Measurements from ENCODE around the gene SSR1. TPM values are rescaled to one million over a fixed set of nuclear protein-coding genes. Genes with fewer than 3 reads are reported as not detected.
A peak's percentile ranks its signal among the peaks of the same experiment; 100 is the strongest.

Gene SSR1
- polyA plus RNA-seq, 1 donor, result 125 TPM

- peaks cover 60% of the 10 kb centered on the region for H3K36me3 ChIP-seq (ENCODE audit: control insufficient read depth, insufficient read depth, low read length)
- no peak overlapping the region for H3K27ac ChIP-seq (ENCODE audit: low read length)
- H3K27me3 ChIP-seq (ENCODE audit: control insufficient read depth, insufficient read depth, low read length), result no peaks in the 10 kb centered on the region
- no peak for DNase-seq
- H3K4me1 ChIP-seq (ENCODE audit: control insufficient read depth, insufficient read depth, low read length), result peaks cover 2% of the 10 kb centered on the region
- no peaks in the 10 kb centered on the region for H3K9me3 ChIP-seq (ENCODE audit: control insufficient read depth, low read depth, low read length)
- WGBS (ENCODE audit: insufficient coverage, low lambda C conversion rate), result no CpG with 5 or more reads among the region's 5 CpGs
- no peak overlapping the region for H3K4me3 ChIP-seq (ENCODE audit: low read length)
These were observed 5.5 kb downstream of the SSR1 start for GRCh38 chr6:7307533-7307932.

GRCh38 chr6:7304821-7305220 lies 8.2 kb downstream of the SSR1 start:
- Histone ChIP-seq H3K4me1 (ENCODE audit: control insufficient read depth, insufficient read depth, low read length) (no peaks in the 10 kb centered on the region), H3K4me3 (ENCODE audit: low read length) (no peak overlapping the region), H3K27ac (ENCODE audit: low read length) (no peak overlapping the region), H3K27me3 (ENCODE audit: control insufficient read depth, insufficient read depth, low read length) (no peaks in the 10 kb centered on the region), H3K36me3 (ENCODE audit: control insufficient read depth, insufficient read depth, low read length) (peaks cover 79% of the 10 kb centered on the region), H3K9me3 (ENCODE audit: control insufficient read depth, low read depth, low read length) (no peaks in the 10 kb centered on the region)
- 100% methylated on average over 1 of the region's 1 CpG for WGBS (ENCODE audit: insufficient coverage, low lambda C conversion rate)
- DNase-seq, result no peak

GRCh38 chr6:7301702-7302101 lies 11.3 kb downstream of the SSR1 start:
- Histone ChIP-seq H3K4me1 (ENCODE audit: control insufficient read depth, insufficient read depth, low read length) (no peaks in the 10 kb centered on the region), H3K9me3 (ENCODE audit: control insufficient read depth, low read depth, low read length) (no peaks in the 10 kb centered on the region), H3K27ac (ENCODE audit: low read length) (no peak overlapping the region), H3K27me3 (ENCODE audit: control insufficient read depth, insufficient read depth, low read length) (no peaks in the 10 kb centered on the region), H3K36me3 (ENCODE audit: control insufficient read depth, insufficient read depth, low read length) (peaks cover 75% of the 10 kb centered on the region), H3K4me3 (ENCODE audit: low read length) (no peak overlapping the region)
- DNase-seq, result no peak
- WGBS (ENCODE audit: insufficient coverage, low lambda C conversion rate), result 80% methylated on average over 2 of the region's 7 CpGs

GRCh38 chr6:7300926-7301325 lies 12.1 kb downstream of the SSR1 start:
- no peak for DNase-seq
- Histone ChIP-seq H3K27me3 (ENCODE audit: control insufficient read depth, insufficient read depth, low read length) (no peaks in the 10 kb centered on the region), H3K9me3 (ENCODE audit: control insufficient read depth, low read depth, low read length) (no peaks in the 10 kb centered on the region), H3K27ac (ENCODE audit: low read length) (no peak overlapping the region), H3K4me3 (ENCODE audit: low read length) (no peak overlapping the region), H3K36me3 (ENCODE audit: control insufficient read depth, insufficient read depth, low read length) (peaks cover 74% of the 10 kb centered on the region), H3K4me1 (ENCODE audit: control insufficient read depth, insufficient read depth, low read length) (no peaks in the 10 kb centered on the region)
- WGBS (ENCODE audit: insufficient coverage, low lambda C conversion rate), result no CpG with 5 or more reads among the region's 5 CpGs

GRCh38 chr6:7298113-7298512 lies 14.9 kb downstream of the SSR1 start:
- WGBS (ENCODE audit: insufficient coverage, low lambda C conversion rate), result 83% methylated on average over 1 of the region's 1 CpG
- H3K36me3 ChIP-seq (ENCODE audit: control insufficient read depth, insufficient read depth, low read length), result peaks cover 65% of the 10 kb centered on the region
- H3K27ac ChIP-seq (ENCODE audit: low read length), result no peak overlapping the region
- H3K4me1 ChIP-seq (ENCODE audit: control insufficient read depth, insufficient read depth, low read length), result no peaks in the 10 kb centered on the region
- H3K9me3 ChIP-seq (ENCODE audit: control insufficient read depth, low read depth, low read length), result no peaks in the 10 kb centered on the region
- no peak for DNase-seq
- H3K4me3 ChIP-seq (ENCODE audit: low read length), result no peak overlapping the region
- no peaks in the 10 kb centered on the region for H3K27me3 ChIP-seq (ENCODE audit: control insufficient read depth, insufficient read depth, low read length)

- Histone ChIP-seq H3K4me1 (ENCODE audit: control insufficient read depth, insufficient read depth, low read length) (no peaks in the 10 kb centered on the region), H3K9me3 (ENCODE audit: control insufficient read depth, low read depth, low read length) (no peaks in the 10 kb centered on the region), H3K36me3 (ENCODE audit: control insufficient read depth, insufficient read depth, low read length) (peaks cover 65% of the 10 kb centered on the region), H3K27me3 (ENCODE audit: control insufficient read depth, insufficient read depth, low read length) (no peaks in the 10 kb centered on the region), H3K4me3 (ENCODE audit: low read length) (no peak overlapping the region), H3K27ac (ENCODE audit: low read length) (no peak overlapping the region)
- WGBS (ENCODE audit: insufficient coverage, low lambda C conversion rate), result no CpG with 5 or more reads among the region's 2 CpGs
- no peak for DNase-seq
These were observed 16.4 kb downstream of the SSR1 start for GRCh38 chr6:7296602-7297001.

- H3K36me3 ChIP-seq (ENCODE audit: control insufficient read depth, insufficient read depth, low read length), result peaks cover 58% of the 10 kb centered on the region
- WGBS (ENCODE audit: insufficient coverage, low lambda C conversion rate), result 96% methylated on average over 3 of the region's 3 CpGs
- H3K27me3 ChIP-seq (ENCODE audit: control insufficient read depth, insufficient read depth, low read length), result no peaks in the 10 kb centered on the region
These were observed 17.1 kb downstream of the SSR1 start for GRCh38 chr6:7295916-7296315.

GRCh38 chr6:7292596-7293255 lies 20.3 kb downstream of the SSR1 start:
- no peak overlapping the region for H3K4me3 ChIP-seq (ENCODE audit: low read length)
- no peaks in the 10 kb centered on the region for H3K27me3 ChIP-seq (ENCODE audit: control insufficient read depth, insufficient read depth, low read length)
- peaks cover 52% of the 10 kb centered on the region for H3K36me3 ChIP-seq (ENCODE audit: control insufficient read depth, insufficient read depth, low read length)
- DNase-seq, result peak in 1 of 2 donors; percentile 50
- WGBS (ENCODE audit: insufficient coverage, low lambda C conversion rate), result 96% methylated on average over 5 of the region's 6 CpGs
- no peaks in the 10 kb centered on the region for H3K4me1 ChIP-seq (ENCODE audit: control insufficient read depth, insufficient read depth, low read length)
- no peaks in the 10 kb centered on the region for H3K9me3 ChIP-seq (ENCODE audit: control insufficient read depth, low read depth, low read length)
- H3K27ac ChIP-seq (ENCODE audit: low read length), result no peak overlapping the region

More at GRCh38 chr6:7295916-7296315, 17.1 kb downstream of the SSR1 start:
- Histone ChIP-seq H3K4me1 (ENCODE audit: control insufficient read depth, insufficient read depth, low read length) (no peaks in the 10 kb centered on the region), H3K4me3 (ENCODE audit: low read length) (no peak overlapping the region), H3K27ac (ENCODE audit: low read length) (no peak overlapping the region), H3K9me3 (ENCODE audit: control insufficient read depth, low read depth, low read length) (no peaks in the 10 kb centered on the region)
- no peak for DNase-seq

- Histone ChIP-seq H3K4me1 (ENCODE audit: control insufficient read depth, insufficient read depth, low read length) (no peaks in the 10 kb centered on the region), H3K9me3 (ENCODE audit: control insufficient read depth, low read depth, low read length) (no peaks in the 10 kb centered on the region), H3K27ac (ENCODE audit: low read length) (no peak overlapping the region), H3K4me3 (ENCODE audit: low read length) (no peak overlapping the region), H3K27me3 (ENCODE audit: control insufficient read depth, insufficient read depth, low read length) (no peaks in the 10 kb centered on the region), H3K36me3 (ENCODE audit: control insufficient read depth, insufficient read depth, low read length) (peaks cover 39% of the 10 kb centered on the region)
- 100% methylated on average over 1 of the region's 1 CpG for WGBS (ENCODE audit: insufficient coverage, low lambda C conversion rate)
- no peak for DNase-seq
These were observed 22.9 kb downstream of the SSR1 start for GRCh38 chr6:7290079-7290478.

GRCh38 chr6:7285416-7285815 lies 27.6 kb downstream of the SSR1 start:
- H3K9me3 ChIP-seq (ENCODE audit: control insufficient read depth, low read depth, low read length), result no peaks in the 10 kb centered on the region
- DNase-seq, result no peak
- H3K4me3 ChIP-seq (ENCODE audit: low read length), result no peak overlapping the region
- 92% methylated on average over 2 of the region's 6 CpGs for WGBS (ENCODE audit: insufficient coverage, low lambda C conversion rate)
- peaks cover 22% of the 10 kb centered on the region for H3K36me3 ChIP-seq (ENCODE audit: control insufficient read depth, insufficient read depth, low read length)
- no peak overlapping the region for H3K27ac ChIP-seq (ENCODE audit: low read length)
- no peaks in the 10 kb centered on the region for H3K4me1 ChIP-seq (ENCODE audit: control insufficient read depth, insufficient read depth, low read length)
- no peaks in the 10 kb centered on the region for H3K27me3 ChIP-seq (ENCODE audit: control insufficient read depth, insufficient read depth, low read length)

- no peaks in the 10 kb centered on the region for H3K27me3 ChIP-seq (ENCODE audit: control insufficient read depth, insufficient read depth, low read length)
- no peak overlapping the region for H3K4me3 ChIP-seq (ENCODE audit: low read length)
- no peaks in the 10 kb centered on the region for H3K9me3 ChIP-seq (ENCODE audit: control insufficient read depth, low read depth, low read length)
- no peak for DNase-seq
- H3K36me3 ChIP-seq (ENCODE audit: control insufficient read depth, insufficient read depth, low read length), result peaks cover 15% of the 10 kb centered on the region
- no peak overlapping the region for H3K27ac ChIP-seq (ENCODE audit: low read length)
- H3K4me1 ChIP-seq (ENCODE audit: control insufficient read depth, insufficient read depth, low read length), result no peaks in the 10 kb centered on the region
- WGBS (ENCODE audit: insufficient coverage, low lambda C conversion rate), result no CpG with 5 or more reads among the region's 2 CpGs
These were observed 29.3 kb downstream of the SSR1 start for GRCh38 chr6:7283676-7284075.

Measured in large intestine (tissue), 3 donors.